ENCODE measurements around the gene RCBTB2.
"Not testable (repeated sequence)": the region's sequence is repeated elsewhere in the genome, so short reads cannot be mapped to it uniquely, and the experiment has no call there.

The RCBTB2 gene

GRCh38 chr13:48492470-48493065, 40.3 kb downstream of the RCBTB2 start:
- DNase-seq: peak; percentile 90

- DNase-seq: peak; percentile 60
These were observed 40.8 kb downstream of the RCBTB2 start for GRCh38 chr13:48492096-48492440.

- DNase-seq: peak; percentile 51
These were observed 41.3 kb downstream of the RCBTB2 start for GRCh38 chr13:48491423-48492095.

- DNase-seq: no peak
These were observed 42.6 kb downstream of the RCBTB2 start for GRCh38 chr13:48490241-48490640.

- DNase-seq: no peak
These were observed 43.2 kb downstream of the RCBTB2 start for GRCh38 chr13:48489666-48490065.

GRCh38 chr13:48488995-48489394, 43.9 kb downstream of the RCBTB2 start:
- peak; percentile 50 for DNase-seq

- DNase-seq: no peak
These were observed 44.9 kb downstream of the RCBTB2 start for GRCh38 chr13:48487968-48488367.

GRCh38 chr13:48486836-48487235, 46.0 kb downstream of the RCBTB2 start:
- DNase-seq: no peak

GRCh38 chr13:48486362-48486761, 46.5 kb downstream of the RCBTB2 start:
- DNase-seq: no peak

GRCh38 chr13:48485432-48485831, 47.4 kb downstream of the RCBTB2 start:
- no peak for DNase-seq

GRCh38 chr13:48483575-48483974, 49.3 kb downstream of the RCBTB2 start:
- no peak for DNase-seq

GRCh38 chr13:48478391-48478790, 54.5 kb downstream of the RCBTB2 start:
- peak; percentile 24 for DNase-seq

GRCh38 chr13:48477191-48477855, 55.6 kb downstream of the RCBTB2 start:
- peak; percentile 46 for DNase-seq

GRCh38 chr13:48476686-48477085, 56.2 kb downstream of the RCBTB2 start:
- no peak for DNase-seq

GRCh38 chr13:48476215-48476614, 56.7 kb downstream of the RCBTB2 start:
- peak; percentile 59 for DNase-seq

- no peak for DNase-seq
These were observed 57.6 kb downstream of the RCBTB2 start for GRCh38 chr13:48475230-48475629.

GRCh38 chr13:48457578-48458242, 75.2 kb downstream of the RCBTB2 start:
- DNase-seq: no peak

GRCh38 chr13:48456546-48456945, 76.3 kb downstream of the RCBTB2 start:
- no peak for DNase-seq

GRCh38 chr13:48451196-48451595, 81.7 kb downstream of the RCBTB2 start:
- DNase-seq: not testable (repeated sequence)

- no peak for DNase-seq
These were observed 83.2 kb downstream of the RCBTB2 start for GRCh38 chr13:48449656-48450055.

GRCh38 chr13:48448959-48449614, 83.8 kb downstream of the RCBTB2 start:
- DNase-seq: peak; percentile 80

- peak; percentile 50 for DNase-seq
These were observed 84.5 kb downstream of the RCBTB2 start for GRCh38 chr13:48448285-48448958.

- DNase-seq: peak; percentile 60
These were observed 86.4 kb downstream of the RCBTB2 start for GRCh38 chr13:48446464-48446863.
